Sigmoid colon (tissue), 7 donors: ENCODE data around the gene NHERF2. TPM values are rescaled to one million over a fixed set of nuclear protein-coding genes. Genes with fewer than 3 reads are reported as not detected.
A peak's percentile ranks its signal among the peaks of the same experiment; 100 is the strongest.

Source experiments
- DNase-seq: peaks from one replicate; pipeline ENCODE4 v3.0.0-alpha.2; 2019
- H3K27ac ChIP-seq, 4 donors: fragments of 200-600 bp; sonication (generic); one replicate each; pipeline ENCODE4 v1.5.1; 2016 to 2019; ENCODE audit warnings: mild to moderate bottlenecking in 1 of 4
- H3K27me3 ChIP-seq, 3 donors: fragments of 200-600 bp; sonication (generic); one replicate each; pipeline ENCODE4 v1.5.1; 2019; ENCODE audit warnings: mild to moderate bottlenecking in 1 of 3
- H3K36me3 ChIP-seq, 4 donors: fragments of 200-600 bp; sonication (generic); one replicate each; pipeline ENCODE4 v1.5.1; 2016 to 2019
- H3K4me1 ChIP-seq, 4 donors: fragments of 200-600 bp; sonication (generic); one replicate each; pipeline ENCODE4 v1.5.1; 2017 to 2019
- H3K4me3 ChIP-seq, 4 donors: fragments of 200-600 bp; sonication (generic); one replicate each; pipeline ENCODE4 v1.5.1; 2017 to 2019; ENCODE audit warnings: mild to moderate bottlenecking in 2 of 4, moderate library complexity in 1 of 4
- H3K9me3 ChIP-seq, 4 donors: fragments of 200-600 bp in 3 of 4; sonication (generic) in 3 of 4; one replicate each; pipeline versions ENCODE4 v1.5.1 to v1.6.1; 2013 to 2019
- CTCF ChIP-seq, 4 experiments: fragments of 450-650 bp in 3 of 4; fragments of 200-600 bp in 1 of 4; IDR thresholded peaks; one replicate each; pipeline ENCODE4 v1.5.1; 2016 to 2019; ENCODE audit warnings: antibody characterized with exemption in 4 of 4, mild to moderate bottlenecking in 3 of 4, moderate library complexity in 2 of 4
- EP300 ChIP-seq, 4 donors: sonication (generic); formaldehyde crosslinking; IDR thresholded peaks; one replicate each; pipeline ENCODE4 v1.6.1; 2017; ENCODE audit warnings: antibody characterized with exemption in 4 of 4
- POLR2A ChIP-seq, 2 donors: fragments of 450-650 bp; IDR thresholded peaks; one replicate each; pipeline ENCODE4 v1.6.1; 2016; ENCODE audit warnings: antibody characterized with exemption in 2 of 2, mild to moderate bottlenecking in 2 of 2, moderate library complexity in 2 of 2
- POLR2AphosphoS5 ChIP-seq, 4 donors: sonication (generic); formaldehyde crosslinking; IDR thresholded peaks; one replicate each; pipeline ENCODE4 v1.6.1; 2017; ENCODE audit warnings: antibody characterized with exemption in 4 of 4
- WGBS, 2 donors: extraction: QIAGEN DNeasy Blood & Tissue Kit; methylation state at CpG; one replicate each; pipeline ENCODE4 v1.1.7; 2013; 5-methylcytosine and 5-hydroxymethylcytosine counted together
- intact Hi-C: fragments of 100-400 bp; cut with DNase I; formaldehyde crosslinking; loops from one replicate; pipeline ENCODE4 v1.15.1; 2023
- polyA plus RNA-seq, 3 donors: library from polyadenylated mRNA; stranded (reverse); fragments of 200-250 nt; gene quantifications; one replicate each; pipeline ENCODE4 v1.2.3, GENCODE V29; 2013
- total RNA-seq, 4 donors: library from RNA; depleted of rRNA; stranded (reverse); fragments of >200 nt; gene quantifications; one replicate each; pipeline ENCODE4 v1.1.0, GENCODE V29; 2016
- donor health status: healthy with polysubstance abuse.
- donor health status: Bipolar disorder and iron deficiency.
- donor health status: healthy.

Gene NHERF2
- total and polyA plus RNA-seq, 7 donors, result 23.5 to 105 (median 46.7) TPM

- no peak for DNase-seq
- H3K4me3 ChIP-seq, result peak overlapping the region in 3 of 4 donors; percentile 67 to 75 (median 68)
- H3K9me3 ChIP-seq, result no peaks in the 10 kb centered on the region
- H3K36me3 ChIP-seq, result peaks cover 0 to 8% (median 0%) of the 10 kb centered on the region in 4 donors
- H3K4me1 ChIP-seq, result peaks cover 0 to 52% (median 41%) of the 10 kb centered on the region in 4 donors
- whole genome bisulfite sequencing, 2 donors, result 63 to 76% methylated on average over 3 of the region's 3 CpGs
- peak overlapping the region; percentile 11 to 73 (median 69) for H3K27ac ChIP-seq
- TF ChIP-seq CTCF (IDR thresholded peaks at IDR 0.05) (no peak), POLR2AphosphoS5 (IDR thresholded peaks at IDR 0.05) (no peak), EP300 (IDR thresholded peaks at IDR 0.05) (no peak), POLR2A (IDR thresholded peaks at IDR 0.05) (no peak)
- intact Hi-C loops, result no loop called here
- no peaks in the 10 kb centered on the region for H3K27me3 ChIP-seq
Measured at GRCh38 chr16:2028146-2028545, 1.4 kb downstream of the NHERF2 start.

GRCh38 chr16:2028620-2029220, 2.0 kb downstream of the NHERF2 start:
- H3K27me3 ChIP-seq, result no peaks in the 10 kb centered on the region
- intact Hi-C loops, result no loop called here
- peaks cover 0 to 8% (median 0%) of the 10 kb centered on the region in 4 donors for H3K36me3 ChIP-seq
- no peaks in the 10 kb centered on the region for H3K9me3 ChIP-seq
- H3K4me3 ChIP-seq, result peak overlapping the region in 2 of 4 donors; percentile 68 to 75
- peak overlapping the region in 3 of 4 donors; percentile 11 to 73 (median 66) for H3K27ac ChIP-seq
- TF ChIP-seq POLR2A (IDR thresholded peaks at IDR 0.05) (no peak), EP300 (IDR thresholded peaks at IDR 0.05) (no peak), CTCF (IDR thresholded peaks at IDR 0.05) (no peak), POLR2AphosphoS5 (IDR thresholded peaks at IDR 0.05) (no peak)
- peaks cover 0 to 52% (median 42%) of the 10 kb centered on the region in 4 donors for H3K4me1 ChIP-seq
- DNase-seq, result no peak
- WGBS, 2 donors, result 86% methylated on average over 18 of the region's 18 CpGs

- no peak for TF ChIP-seq CTCF (IDR thresholded peaks at IDR 0.05)
- no peak for TF ChIP-seq EP300 (IDR thresholded peaks at IDR 0.05)
- no peak for TF ChIP-seq POLR2A (IDR thresholded peaks at IDR 0.05)
- TF ChIP-seq POLR2AphosphoS5 (IDR thresholded peaks at IDR 0.05), result no peak
- peak overlapping the region in 1 of 4 donors; percentile 46 for H3K27ac ChIP-seq
- H3K36me3 ChIP-seq, result peaks cover 0 to 8% (median 0%) of the 10 kb centered on the region in 4 donors
- DNase-seq, result no peak
- intact Hi-C loops, result no loop called here
- H3K9me3 ChIP-seq, result no peaks in the 10 kb centered on the region
- H3K4me3 ChIP-seq, result peak overlapping the region in 1 of 4 donors; percentile 10
- WGBS, 2 donors, result 85% methylated on average over 22 of the region's 22 CpGs
- peaks cover 0 to 53% (median 43%) of the 10 kb centered on the region in 4 donors for H3K4me1 ChIP-seq
- H3K27me3 ChIP-seq, result no peaks in the 10 kb centered on the region
Measured at GRCh38 chr16:2029350-2029749, 2.6 kb downstream of the NHERF2 start.

DNA sequence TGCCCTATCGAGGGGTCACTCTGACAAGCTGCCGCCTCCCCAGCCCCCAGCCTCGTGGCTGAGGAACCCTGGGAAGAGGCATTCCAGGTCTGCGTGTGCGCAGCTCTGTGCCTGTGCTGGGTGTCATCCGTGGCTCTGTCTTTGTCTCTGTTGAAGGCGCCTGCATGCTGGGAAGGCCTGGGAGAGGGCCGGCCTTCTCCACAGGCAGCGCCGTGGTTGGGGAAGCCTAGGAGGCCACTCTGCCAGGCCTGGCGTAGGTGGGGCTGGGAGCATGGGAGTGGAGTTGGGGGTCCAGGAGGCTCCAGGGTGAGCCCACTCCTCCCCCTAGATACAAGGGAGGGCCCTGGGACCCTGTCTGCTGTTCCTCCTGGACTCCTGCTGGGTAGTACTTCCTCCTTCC, 3.3 kb downstream of the NHERF2 start:
- intact Hi-C loops, result no loop called here
- Histone ChIP-seq H3K27me3 (no peaks in the 10 kb centered on the region), H3K36me3 (peaks cover 0 to 8% (median 0%) of the 10 kb centered on the region in 4 donors), H3K4me3 (peak overlapping the region in 1 of 4 donors; percentile 4), H3K27ac (peak overlapping the region; percentile 12 to 94 (median 35)), H3K9me3 (no peaks in the 10 kb centered on the region), H3K4me1 (peaks cover 0 to 58% (median 49%) of the 10 kb centered on the region in 4 donors)
- 91% methylated on average over 11 of the region's 11 CpGs for WGBS, 2 donors
- DNase-seq, result no peak
- TF ChIP-seq EP300 (IDR thresholded peaks at IDR 0.05), result no peak
- TF ChIP-seq POLR2A (IDR thresholded peaks at IDR 0.05), result no peak
- no peak for TF ChIP-seq POLR2AphosphoS5 (IDR thresholded peaks at IDR 0.05)
- no peak for TF ChIP-seq CTCF (IDR thresholded peaks at IDR 0.05)
